WTC11 (cell line): ENCODE data around the gene PXT1.

Experiments used
- ATF1 ChIP-seq: sonication (generic); formaldehyde crosslinking; IDR thresholded peaks from 2 replicates; pipeline ENCODE4 v1.8.1; 2023; ENCODE audit warnings: mild to moderate bottlenecking, moderate library complexity, missing genetic modification reagents
- CTCF ChIP-seq: fragments of 200-600 bp; IDR thresholded peaks from 2 replicates; pipeline ENCODE4 v1.8.0; 2022; ENCODE audit warnings: antibody characterized with exemption
- FOXP1 ChIP-seq: sonication (generic); formaldehyde crosslinking; IDR thresholded peaks from 2 replicates; pipeline ENCODE4 v1.8.0; 2022; ENCODE audit warnings: missing genetic modification reagents, mild to moderate bottlenecking, moderate library complexity, borderline replicate concordance
- MAX ChIP-seq: sonication (generic); formaldehyde crosslinking; IDR thresholded peaks from 2 replicates; pipeline ENCODE4 v1.8.0; 2022; ENCODE audit warnings: mild to moderate bottlenecking, missing genetic modification reagents
- TP53 ChIP-seq: sonication (generic); formaldehyde crosslinking; IDR thresholded peaks from 2 replicates; pipeline ENCODE4 v1.8.1; 2023; ENCODE audit warnings: mild to moderate bottlenecking, missing genetic modification reagents
- ZNF263 ChIP-seq: sonication (generic); formaldehyde crosslinking; IDR thresholded peaks from 2 replicates; pipeline ENCODE4 v1.8.1; 2022; ENCODE audit warnings: low read depth, mild to moderate bottlenecking, moderate library complexity, missing genetic modification reagents
- ZNF317 ChIP-seq: sonication (generic); formaldehyde crosslinking; IDR thresholded peaks from 2 replicates; pipeline ENCODE4 v1.8.1; 2023; ENCODE audit warnings: low read depth, mild to moderate bottlenecking, moderate library complexity, missing genetic modification reagents, borderline replicate concordance
- TF ChIP-seq, protein P1 (sequence below): sonication (generic); formaldehyde crosslinking; IDR thresholded peaks from 2 replicates; pipeline ENCODE4 v1.8.0; 2023; ENCODE audit warnings: missing genetic modification reagents, mild to moderate bottlenecking, borderline replicate concordance
- TF ChIP-seq, protein P2 (sequence below): sonication (generic); formaldehyde crosslinking; IDR thresholded peaks from 2 replicates; pipeline ENCODE4 v1.8.0; 2023; ENCODE audit warnings: missing genetic modification reagents
- TF ChIP-seq, protein P3 (sequence below): sonication (generic); formaldehyde crosslinking; IDR thresholded peaks from 2 replicates; pipeline ENCODE4 v1.8.1; 2023; ENCODE audit warnings: mild to moderate bottlenecking, missing genetic modification reagents, moderate library complexity
- TF ChIP-seq, protein P4 (sequence below): sonication (generic); formaldehyde crosslinking; conservative IDR thresholded peaks from 2 replicates; pipeline ENCODE4 v1.8.1; 2022; ENCODE audit warnings: mild to moderate bottlenecking, missing genetic modification reagents

- TF ChIP-seq CTCF (no peak), MAX (CRISPR knock-in tag) (no peak), ATF1 (CRISPR knock-in tag) (no peak), FOXP1 (CRISPR knock-in tag) (no peak), TP53 (CRISPR knock-in tag) (no peak), ZNF317 (CRISPR knock-in tag) (no peak), ZNF263 (CRISPR knock-in tag) (no peak)
- TF ChIP-seq, protein P1, sequence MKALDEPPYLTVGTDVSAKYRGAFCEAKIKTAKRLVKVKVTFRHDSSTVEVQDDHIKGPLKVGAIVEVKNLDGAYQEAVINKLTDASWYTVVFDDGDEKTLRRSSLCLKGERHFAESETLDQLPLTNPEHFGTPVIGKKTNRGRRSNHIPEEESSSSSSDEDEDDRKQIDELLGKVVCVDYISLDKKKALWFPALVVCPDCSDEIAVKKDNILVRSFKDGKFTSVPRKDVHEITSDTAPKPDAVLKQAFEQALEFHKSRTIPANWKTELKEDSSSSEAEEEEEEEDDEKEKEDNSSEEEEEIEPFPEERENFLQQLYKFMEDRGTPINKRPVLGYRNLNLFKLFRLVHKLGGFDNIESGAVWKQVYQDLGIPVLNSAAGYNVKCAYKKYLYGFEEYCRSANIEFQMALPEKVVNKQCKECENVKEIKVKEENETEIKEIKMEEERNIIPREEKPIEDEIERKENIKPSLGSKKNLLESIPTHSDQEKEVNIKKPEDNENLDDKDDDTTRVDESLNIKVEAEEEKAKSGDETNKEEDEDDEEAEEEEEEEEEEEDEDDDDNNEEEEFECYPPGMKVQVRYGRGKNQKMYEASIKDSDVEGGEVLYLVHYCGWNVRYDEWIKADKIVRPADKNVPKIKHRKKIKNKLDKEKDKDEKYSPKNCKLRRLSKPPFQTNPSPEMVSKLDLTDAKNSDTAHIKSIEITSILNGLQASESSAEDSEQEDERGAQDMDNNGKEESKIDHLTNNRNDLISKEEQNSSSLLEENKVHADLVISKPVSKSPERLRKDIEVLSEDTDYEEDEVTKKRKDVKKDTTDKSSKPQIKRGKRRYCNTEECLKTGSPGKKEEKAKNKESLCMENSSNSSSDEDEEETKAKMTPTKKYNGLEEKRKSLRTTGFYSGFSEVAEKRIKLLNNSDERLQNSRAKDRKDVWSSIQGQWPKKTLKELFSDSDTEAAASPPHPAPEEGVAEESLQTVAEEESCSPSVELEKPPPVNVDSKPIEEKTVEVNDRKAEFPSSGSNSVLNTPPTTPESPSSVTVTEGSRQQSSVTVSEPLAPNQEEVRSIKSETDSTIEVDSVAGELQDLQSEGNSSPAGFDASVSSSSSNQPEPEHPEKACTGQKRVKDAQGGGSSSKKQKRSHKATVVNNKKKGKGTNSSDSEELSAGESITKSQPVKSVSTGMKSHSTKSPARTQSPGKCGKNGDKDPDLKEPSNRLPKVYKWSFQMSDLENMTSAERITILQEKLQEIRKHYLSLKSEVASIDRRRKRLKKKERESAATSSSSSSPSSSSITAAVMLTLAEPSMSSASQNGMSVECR (CRISPR knock-in tag), result no peak
- TF ChIP-seq, protein P2, sequence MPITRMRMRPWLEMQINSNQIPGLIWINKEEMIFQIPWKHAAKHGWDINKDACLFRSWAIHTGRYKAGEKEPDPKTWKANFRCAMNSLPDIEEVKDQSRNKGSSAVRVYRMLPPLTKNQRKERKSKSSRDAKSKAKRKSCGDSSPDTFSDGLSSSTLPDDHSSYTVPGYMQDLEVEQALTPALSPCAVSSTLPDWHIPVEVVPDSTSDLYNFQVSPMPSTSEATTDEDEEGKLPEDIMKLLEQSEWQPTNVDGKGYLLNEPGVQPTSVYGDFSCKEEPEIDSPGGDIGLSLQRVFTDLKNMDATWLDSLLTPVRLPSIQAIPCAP (CRISPR knock-in tag), result no peak
- TF ChIP-seq, protein P3, sequence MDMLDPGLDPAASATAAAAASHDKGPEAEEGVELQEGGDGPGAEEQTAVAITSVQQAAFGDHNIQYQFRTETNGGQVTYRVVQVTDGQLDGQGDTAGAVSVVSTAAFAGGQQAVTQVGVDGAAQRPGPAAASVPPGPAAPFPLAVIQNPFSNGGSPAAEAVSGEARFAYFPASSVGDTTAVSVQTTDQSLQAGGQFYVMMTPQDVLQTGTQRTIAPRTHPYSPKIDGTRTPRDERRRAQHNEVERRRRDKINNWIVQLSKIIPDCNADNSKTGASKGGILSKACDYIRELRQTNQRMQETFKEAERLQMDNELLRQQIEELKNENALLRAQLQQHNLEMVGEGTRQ (CRISPR knock-in tag), result no peak
- TF ChIP-seq, protein P4, sequence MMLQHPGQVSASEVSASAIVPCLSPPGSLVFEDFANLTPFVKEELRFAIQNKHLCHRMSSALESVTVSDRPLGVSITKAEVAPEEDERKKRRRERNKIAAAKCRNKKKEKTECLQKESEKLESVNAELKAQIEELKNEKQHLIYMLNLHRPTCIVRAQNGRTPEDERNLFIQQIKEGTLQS (CRISPR knock-in tag), result no peak
These were observed 24.1 kb downstream of the PXT1 start for GRCh38 chr6:36418558-36418957.
